GM12878 (cell line): Measurements from ENCODE around the gene TRIOBP.

Experiments
- DPF2 ChIP-seq: fragments of 450-650 bp; IDR thresholded peaks from 2 replicates; pipeline ENCODE4 v1.6.1; 2017; ENCODE audit warnings: mild to moderate bottlenecking
- MTA3 ChIP-seq: IDR thresholded peaks from 2 replicates; pipeline ENCODE4 v1.6.1; 2012; ENCODE audit warnings: low read length, inconsistent platforms, borderline replicate concordance
- NR2C1 ChIP-seq: fragments of 450-650 bp; IDR thresholded peaks from 2 replicates; pipeline ENCODE4 v1.6.1; 2017; ENCODE audit warnings: antibody characterized with exemption, mild to moderate bottlenecking, moderate library complexity
- TF ChIP-seq, protein P1 (sequence below), 3 experiments: IDR thresholded peaks in 2 of 3; conservative IDR thresholded peaks in 1 of 3; 2 replicates each; pipeline ENCODE4 v1.5.1; 2011; ENCODE audit warnings: low read depth in 3 of 3, low read length in 3 of 3, mild to moderate bottlenecking in 3 of 3, control low read depth in 2 of 3, moderate library complexity in 2 of 3, inconsistent platforms in 1 of 3, mixed read lengths in 1 of 3; ENCODE audit not compliant: control insufficient read depth in 2 of 3, insufficient read depth in 1 of 3; ENCODE audit errors: extremely low read depth in 1 of 3

DNA sequence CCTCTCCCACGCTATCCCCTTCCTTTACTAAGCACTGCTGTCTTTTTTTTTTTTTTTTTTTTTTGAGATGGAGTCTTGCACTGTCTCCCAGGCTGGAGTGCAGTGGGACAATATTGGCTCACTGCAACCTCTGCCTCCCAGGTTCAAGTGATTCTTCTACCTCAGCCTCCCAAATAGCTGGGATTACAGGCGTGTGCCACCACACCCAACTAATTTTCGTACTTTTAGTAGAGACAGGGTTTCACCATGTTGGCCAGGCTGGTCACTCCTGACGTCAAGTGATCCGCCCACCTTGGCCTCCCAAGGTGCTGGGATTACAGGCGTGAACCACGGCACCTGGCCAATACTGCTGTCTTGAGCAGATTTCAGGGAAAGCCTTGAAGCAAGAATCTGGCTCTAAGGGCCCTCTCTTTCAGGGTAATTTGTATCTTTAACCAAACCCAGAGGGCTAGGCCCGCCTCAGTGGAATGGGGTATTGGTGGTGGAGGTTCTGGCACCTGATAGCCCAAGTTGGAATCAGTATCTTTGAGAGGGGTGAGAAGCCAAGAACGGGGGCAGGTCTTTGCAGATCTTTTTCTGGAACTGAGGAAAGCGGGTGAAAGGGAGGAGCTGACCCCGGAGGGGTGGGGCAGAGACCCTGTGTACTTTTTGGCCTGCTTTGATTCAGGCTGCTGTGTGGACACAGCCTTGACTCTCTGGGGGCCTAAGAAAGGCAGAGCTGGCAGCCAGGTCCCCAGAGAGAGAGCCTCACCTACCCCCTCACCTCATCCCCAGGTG, 37.0 kb downstream of the TRIOBP start:
- TF ChIP-seq DPF2 = no peak
- no peak for TF ChIP-seq NR2C1
- TF ChIP-seq, protein P1, sequence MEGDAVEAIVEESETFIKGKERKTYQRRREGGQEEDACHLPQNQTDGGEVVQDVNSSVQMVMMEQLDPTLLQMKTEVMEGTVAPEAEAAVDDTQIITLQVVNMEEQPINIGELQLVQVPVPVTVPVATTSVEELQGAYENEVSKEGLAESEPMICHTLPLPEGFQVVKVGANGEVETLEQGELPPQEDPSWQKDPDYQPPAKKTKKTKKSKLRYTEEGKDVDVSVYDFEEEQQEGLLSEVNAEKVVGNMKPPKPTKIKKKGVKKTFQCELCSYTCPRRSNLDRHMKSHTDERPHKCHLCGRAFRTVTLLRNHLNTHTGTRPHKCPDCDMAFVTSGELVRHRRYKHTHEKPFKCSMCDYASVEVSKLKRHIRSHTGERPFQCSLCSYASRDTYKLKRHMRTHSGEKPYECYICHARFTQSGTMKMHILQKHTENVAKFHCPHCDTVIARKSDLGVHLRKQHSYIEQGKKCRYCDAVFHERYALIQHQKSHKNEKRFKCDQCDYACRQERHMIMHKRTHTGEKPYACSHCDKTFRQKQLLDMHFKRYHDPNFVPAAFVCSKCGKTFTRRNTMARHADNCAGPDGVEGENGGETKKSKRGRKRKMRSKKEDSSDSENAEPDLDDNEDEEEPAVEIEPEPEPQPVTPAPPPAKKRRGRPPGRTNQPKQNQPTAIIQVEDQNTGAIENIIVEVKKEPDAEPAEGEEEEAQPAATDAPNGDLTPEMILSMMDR (IDR thresholded peaks at IDR 0.05 in 2 of 3, conservative IDR thresholded peaks at IDR 0.05 in 1 of 3; ENCODE audit: control insufficient read depth in 2 of 3, extremely low read depth in 1 of 3, insufficient read depth in 1 of 3, low read depth in 3 of 3, low read length in 3 of 3) = no peak
- no peak for TF ChIP-seq MTA3
